ENCODE measurements around the gene TIMMDC1.
"Not testable (repeated sequence)": the region's sequence is repeated elsewhere in the genome, so short reads cannot be mapped to it uniquely, and the experiment has no call there.

The TIMMDC1 gene

DNA sequence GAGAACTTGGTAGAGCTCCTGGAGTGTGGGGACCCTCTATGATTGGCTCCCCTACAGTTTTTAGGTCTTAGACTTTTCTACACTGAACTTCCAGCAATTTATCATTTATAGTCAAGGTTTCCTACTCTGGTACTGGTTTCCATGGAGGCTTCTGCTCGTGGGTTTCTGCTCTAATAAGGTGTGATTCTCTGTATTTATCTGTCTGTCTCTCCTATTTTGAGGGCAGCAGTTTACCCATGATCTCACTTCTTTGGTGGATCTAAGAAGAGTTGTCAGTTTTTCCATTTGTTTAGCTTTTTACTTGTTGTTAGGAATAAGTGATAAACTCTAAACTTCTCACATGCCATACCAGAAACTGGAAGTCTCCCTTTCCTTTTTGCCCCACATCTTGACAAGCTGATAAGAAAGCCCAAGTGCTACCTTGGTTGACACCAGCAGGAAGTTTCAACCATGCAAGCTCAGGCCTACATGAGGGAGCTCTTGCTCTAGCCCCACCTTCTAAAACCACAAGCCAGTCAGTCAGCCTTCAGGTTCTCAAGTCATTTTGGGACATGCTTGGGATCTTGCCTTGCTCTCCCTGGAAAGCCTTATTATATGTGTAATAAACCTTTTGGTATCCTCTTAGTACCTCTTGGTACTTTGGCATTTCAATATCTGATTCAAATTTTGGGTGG, 10.0 kb downstream of the TIMMDC1 start:
- in situ Hi-C loops (cut with MboI; ENCODE audit: low sequenced_read_pairs), result no loop called here

DNA sequence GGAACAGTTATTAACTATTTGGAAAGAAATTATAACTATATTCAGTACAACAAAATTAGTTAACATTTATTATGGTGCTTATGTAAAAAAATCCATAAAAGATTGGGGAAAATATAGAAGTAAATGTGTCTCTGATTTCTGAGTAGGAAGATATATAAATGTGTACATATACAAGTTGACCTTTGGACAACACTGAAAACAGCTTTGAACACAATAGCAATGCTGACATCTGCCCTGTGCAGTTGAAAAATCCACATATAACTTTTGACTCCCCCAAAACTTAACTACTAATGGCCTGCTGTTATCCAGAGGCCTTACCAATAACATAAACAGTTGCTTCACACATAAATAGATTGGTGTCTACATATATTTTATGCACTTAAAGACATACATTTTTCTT, 12.3 kb downstream of the TIMMDC1 start:
- in situ Hi-C loops (cut with MboI; ENCODE audit: low sequenced_read_pairs), result no loop called here

DNA sequence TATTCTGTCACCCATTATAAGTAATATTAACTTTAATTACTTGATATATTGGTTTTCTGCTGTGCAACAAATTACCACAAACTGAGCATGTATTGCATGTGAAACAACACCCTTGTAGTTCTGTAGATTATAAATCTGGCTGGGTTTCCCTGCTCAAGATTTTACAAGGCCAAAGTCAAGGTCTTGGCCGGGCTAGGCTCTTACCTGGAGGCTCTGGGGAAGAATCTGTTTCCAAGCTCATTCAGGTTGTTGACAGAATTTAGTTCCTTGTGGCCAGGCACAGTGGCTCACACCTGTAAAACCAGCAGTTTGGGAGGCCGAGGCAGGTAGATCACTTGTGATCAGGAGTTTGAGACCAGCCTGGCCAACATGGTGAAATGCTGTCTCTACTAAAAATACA, 16.3 kb downstream of the TIMMDC1 start:
- in situ Hi-C loops (cut with MboI; ENCODE audit: low sequenced_read_pairs), result no loop called here

DNA sequence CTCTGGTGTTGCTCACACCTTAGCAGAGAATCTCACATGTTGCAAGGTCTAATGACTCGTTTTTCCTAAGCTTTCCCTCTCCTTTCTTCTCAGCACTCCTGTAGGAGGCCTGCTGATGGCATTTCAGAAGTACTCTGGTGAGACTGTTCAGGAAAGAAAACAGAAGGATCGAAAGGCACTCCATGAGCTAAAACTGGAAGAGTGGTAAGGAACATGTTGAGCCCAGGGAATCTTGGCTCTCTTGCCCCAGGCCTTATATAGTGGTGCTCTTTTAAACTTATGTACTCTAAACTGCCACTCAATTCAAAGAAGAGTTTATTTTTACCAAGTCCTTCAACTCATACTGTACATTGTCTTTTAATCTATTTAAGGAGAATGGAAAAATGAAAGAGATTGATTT, 18.8 kb downstream of the TIMMDC1 start:
- in situ Hi-C loops (cut with MboI; ENCODE audit: low sequenced_read_pairs), result no loop called here

DNA sequence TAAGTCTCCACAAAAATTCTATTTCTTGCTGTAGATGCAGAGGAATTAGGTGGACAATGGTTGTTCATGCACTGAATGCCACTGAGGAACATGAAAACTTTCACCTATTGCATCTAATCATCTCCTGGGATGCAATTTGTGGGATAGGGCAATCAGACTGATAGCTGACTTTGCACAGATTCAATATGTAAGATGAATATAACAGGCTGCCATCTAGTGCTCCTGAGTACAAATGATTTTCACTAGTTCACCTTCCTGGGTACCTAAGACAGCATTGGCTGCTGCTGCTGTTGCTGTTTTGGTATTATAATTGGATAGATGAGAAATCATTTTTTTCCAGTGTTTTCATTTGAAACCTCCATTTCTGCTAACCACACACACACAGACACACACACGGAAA, 19.7 kb downstream of the TIMMDC1 start:
- in situ Hi-C loops (cut with MboI; ENCODE audit: low sequenced_read_pairs), result no loop called here

DNA sequence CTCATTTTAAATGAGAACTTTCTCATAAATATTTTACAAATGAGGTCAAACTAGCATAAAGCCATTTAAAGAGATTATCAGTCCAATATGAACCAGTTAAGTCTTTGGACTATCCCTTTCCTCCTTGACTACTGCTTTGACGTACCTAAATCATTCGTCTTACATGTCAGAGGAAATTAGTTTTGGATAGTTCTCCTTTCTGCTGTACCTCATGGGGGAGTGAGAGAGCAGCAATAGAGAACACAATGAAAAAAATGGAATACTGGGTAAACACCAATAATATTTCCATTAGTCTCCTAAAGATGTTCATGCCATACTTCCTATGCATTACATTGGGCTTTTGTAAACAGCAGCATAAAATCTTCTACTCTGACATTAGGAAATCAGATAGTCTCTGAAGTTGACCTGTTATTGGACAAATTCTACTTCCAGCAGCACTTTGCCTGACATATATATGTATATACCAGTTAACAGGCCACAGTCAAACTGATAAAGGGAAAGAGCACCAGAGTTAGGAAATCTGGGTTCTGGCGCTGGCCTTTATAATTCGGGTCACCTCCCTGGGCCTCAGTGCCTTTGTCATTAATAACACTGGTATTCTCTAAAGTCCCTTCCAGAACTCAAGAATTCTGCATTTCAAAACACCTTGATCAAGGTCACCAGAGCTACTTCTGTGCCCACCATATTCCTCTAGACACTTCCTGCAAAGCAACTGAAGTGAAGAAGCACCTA, 26.8 kb downstream of the TIMMDC1 start:
- in situ Hi-C loops (cut with MboI; ENCODE audit: low sequenced_read_pairs), result no loop called here

DNA sequence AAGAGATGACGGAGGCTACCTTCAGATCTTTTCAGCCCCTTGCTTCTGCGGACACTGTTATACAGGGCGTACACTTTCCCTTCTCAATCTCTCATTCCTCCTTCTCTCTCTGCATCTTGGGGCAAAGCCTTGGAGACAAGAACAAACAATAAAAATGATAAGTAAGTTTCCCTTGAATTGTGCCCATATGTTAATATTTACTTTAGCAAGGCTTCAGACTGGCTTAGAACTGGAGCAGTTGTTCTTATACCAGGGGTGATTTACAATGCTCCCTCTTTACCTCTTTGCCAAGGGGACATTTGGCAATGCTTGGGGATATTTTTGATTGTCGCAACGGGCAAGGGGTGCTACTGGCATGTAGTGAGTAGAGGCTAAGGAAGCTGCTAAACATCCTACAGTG, 29.4 kb downstream of the TIMMDC1 start:
- in situ Hi-C loops (cut with MboI; ENCODE audit: low sequenced_read_pairs), result no loop called here

DNA sequence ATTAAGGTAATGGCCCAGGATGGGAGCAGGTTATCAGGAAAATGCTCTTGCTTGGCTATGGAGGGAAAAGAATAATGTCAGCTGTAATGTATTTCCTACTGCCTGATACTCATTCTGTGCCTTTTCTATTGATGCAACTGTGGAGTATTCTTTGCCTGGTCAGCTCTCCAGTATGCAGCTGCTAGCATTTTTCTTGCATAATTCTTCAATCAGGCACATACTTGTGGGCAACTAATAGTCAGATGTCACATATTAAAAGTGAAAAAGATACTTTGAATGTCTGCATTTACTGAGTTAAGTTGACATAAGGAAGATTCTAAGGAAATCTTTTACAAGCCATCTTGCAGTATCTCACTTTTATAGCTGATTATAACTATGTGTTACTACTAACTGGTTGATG, 31.5 kb downstream of the TIMMDC1 start:
- in situ Hi-C loops (cut with MboI; ENCODE audit: low sequenced_read_pairs), result no loop called here

DNA sequence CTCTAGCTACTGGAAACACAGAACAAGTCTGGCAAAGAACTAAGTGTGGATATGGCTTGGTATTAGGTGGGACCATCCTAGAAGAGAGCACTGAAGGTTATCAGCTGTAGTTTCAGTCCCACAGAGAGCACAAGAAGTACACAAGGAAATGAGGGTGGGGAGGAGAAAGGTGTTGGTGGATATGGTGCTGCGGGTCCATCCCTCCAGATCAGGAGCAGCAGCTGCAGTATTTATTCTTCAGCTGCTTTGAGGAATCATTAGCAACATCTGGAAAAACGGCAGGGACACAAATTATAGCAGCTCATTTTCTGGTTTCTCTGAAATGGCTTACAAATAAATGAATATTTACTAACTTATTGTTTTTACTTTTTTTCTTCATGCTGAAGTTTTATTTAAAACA, 32.1 kb downstream of the TIMMDC1 start:
- in situ Hi-C loops (cut with MboI; ENCODE audit: low sequenced_read_pairs), result no loop called here

DNA sequence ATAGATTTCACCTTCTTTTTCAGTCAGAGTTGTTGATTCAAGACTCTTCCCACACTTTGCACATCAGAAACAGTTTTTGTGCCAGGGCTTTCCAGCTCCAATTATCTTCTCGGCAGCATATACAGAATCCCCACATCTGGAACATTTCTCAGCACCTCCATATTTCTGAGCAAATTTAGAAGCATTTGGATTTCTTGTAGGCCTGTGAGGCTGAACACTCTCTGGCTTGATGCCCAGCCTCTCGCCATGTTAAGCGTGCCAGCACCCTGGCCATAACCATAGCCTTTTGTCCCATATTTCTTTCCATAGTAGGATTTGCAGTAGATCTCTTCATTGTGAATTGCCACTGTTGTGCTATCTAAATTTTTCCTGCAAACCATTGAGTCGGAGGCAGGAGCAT, 32.8 kb downstream of the TIMMDC1 start:
- in situ Hi-C loops (cut with MboI; ENCODE audit: low sequenced_read_pairs), result no loop called here

DNA sequence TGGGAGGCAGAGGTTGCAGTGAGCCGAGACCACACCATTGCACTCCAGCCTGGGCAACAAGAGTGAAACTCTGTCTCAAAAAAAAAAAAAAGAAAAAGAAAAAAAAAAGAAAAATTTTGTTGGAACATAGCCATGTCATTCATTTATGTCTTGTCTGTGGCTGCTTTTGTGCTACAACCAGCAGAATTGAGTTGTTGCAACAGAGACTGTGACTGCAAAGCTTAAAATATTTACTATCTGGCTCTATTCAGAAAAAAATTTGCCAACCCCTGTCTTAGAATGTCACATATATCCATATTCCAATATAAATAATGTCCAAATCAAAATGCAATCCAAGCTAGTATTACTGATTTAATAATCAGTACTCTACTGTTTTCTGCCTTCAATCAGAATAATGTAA, 35.9 kb downstream of the TIMMDC1 start:
- in situ Hi-C loops (cut with MboI; ENCODE audit: low sequenced_read_pairs), result no loop called here

DNA sequence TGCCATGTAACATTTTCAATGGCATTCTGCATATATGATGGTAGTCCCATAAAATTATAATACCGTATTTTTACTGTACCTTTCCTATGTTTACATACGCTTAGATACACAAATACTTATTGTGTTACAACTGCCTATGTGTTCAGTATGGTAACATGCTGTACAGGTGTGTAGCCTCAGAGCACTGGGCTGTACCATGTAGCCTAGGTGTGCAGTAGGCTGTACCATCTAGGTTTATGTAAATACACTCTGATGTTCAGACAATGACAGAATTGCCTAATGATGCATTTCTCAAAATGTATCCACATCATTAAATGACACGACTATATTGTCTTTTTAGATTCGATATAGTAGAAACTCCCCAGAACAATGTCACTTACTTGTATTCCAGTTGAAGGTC, 38.4 kb downstream of the TIMMDC1 start:
- in situ Hi-C loops (cut with MboI; ENCODE audit: low sequenced_read_pairs), result no loop called here

DNA sequence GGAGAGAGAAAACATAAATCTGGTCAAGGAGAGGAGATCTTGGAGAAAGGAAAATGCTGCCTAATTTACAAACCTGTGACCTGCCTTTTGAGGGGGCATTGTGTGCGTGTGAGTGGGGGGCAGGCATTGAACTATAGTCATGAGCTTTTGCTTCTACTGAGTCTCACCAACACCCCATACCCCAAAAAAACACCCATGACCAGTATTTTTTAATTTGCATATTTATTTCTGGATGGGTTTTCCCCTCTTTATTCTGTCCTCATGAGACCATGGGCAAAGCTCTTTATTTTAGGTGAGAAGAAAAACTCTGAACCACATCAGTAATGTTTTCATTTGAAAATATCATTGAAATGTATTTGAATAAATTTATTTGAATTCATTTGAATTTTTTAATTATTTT, 40.4 kb downstream of the TIMMDC1 start:
- in situ Hi-C loops (cut with MboI; ENCODE audit: low sequenced_read_pairs), result no loop called here

DNA sequence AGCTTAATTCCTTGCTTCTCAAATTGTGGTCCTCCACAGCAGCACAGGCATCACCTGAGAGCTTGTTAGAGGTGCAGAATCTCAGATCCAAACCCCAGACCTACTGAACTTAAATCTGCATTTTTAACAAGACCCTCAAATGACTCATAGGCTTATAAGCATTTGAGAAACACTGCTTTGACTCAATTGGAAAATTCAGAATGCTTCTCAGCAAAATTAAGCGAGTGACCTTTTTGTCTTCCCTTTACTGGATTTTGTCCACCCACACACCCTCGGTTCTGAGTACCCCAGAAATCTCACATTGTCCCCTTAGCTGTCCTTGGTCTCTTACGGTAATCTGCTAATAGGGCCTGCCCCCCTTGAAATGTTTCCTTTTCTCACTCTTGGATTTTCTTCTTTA, 43.2 kb downstream of the TIMMDC1 start:
- in situ Hi-C loops (cut with MboI; ENCODE audit: low sequenced_read_pairs), result no loop called here

DNA sequence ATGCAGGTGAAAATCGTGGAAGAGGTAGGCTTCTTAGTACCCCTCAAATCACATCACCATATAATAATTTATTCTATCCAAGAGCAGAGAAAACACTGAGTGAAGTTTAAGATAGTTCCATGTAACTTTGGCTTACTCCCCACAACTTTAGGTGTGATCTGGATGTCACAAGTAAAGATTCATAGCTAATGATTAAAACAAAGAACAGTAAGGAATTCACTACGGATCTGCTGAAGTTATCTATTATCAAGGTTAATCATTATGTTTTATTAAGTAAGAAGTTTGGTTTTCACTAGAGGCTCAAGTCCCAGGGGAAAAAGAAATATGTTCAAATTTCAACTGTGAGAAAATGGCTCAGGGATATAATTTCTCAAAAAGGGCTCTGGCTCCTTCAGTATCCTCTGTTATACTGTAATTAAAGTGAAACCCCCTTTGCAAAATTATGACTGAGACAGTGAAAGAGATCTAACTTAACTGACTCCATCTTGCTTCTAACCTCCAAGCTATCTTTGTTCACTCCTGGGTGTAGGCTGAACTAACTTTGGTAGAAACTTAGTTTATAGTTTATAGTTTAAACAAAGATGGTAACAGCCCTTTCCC, 43.9 kb downstream of the TIMMDC1 start:
- in situ Hi-C loops (cut with MboI; ENCODE audit: low sequenced_read_pairs), result no loop called here

DNA sequence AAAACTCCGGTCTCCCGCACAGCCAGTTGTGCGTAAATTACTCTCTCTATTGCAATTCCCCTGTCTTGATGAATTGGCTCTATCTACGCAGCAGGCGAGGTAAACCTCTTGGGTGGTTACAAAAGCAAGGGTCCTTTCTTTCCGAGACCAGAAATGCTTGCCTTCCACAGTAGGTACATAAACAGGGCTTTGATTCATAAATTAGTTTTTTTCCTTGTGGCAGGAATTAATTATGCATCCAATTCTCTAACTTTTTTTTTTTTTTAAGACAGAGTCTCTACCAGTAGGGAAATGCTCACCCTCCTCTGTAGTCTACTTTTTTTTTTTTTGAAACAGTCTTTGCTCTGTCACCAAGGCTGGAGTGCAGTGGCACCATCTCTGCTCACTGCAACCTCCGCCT, 44.8 kb downstream of the TIMMDC1 start:
- in situ Hi-C loops (cut with MboI; ENCODE audit: low sequenced_read_pairs), result no loop called here

DNA sequence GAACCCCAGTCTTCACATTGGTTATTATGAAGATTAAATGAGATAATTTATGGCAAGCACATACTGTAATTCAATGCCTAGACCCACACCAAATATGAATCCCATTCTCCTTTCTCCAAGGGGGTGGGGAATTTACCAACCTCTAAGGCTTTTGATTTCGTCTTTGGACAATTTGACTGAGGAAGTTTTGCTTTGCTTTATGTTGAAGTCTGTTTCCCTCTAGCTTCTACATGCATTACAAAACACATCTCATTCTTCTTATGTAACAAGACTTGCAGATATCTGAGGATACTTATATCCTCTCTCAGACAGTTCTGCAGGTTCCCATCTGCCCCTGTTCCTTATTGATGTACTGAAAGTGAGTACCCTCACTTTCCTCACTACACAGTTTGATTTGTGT, 48.9 kb downstream of the TIMMDC1 start:
- in situ Hi-C loops (cut with MboI; ENCODE audit: low sequenced_read_pairs), result no loop called here

DNA sequence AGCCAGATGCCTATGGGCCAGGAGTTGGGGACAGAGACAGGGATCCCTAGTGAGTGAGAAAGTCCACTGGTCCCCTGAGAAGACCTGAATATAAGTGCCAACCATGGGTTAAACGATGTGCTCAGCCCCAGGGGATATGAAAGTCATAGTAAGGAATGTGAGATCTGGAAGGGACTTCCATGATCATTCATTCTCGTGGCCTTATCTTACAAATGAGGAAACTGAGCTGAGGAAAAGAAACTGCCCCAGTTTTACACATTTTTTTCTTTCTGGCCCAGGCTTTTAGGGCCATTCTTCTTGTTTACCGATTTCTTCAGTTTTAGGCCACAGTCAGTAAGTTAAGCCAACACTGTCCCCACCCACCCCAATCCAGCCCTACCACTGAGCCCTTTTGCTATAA, 50.0 kb downstream of the TIMMDC1 start:
- in situ Hi-C loops (cut with MboI; ENCODE audit: low sequenced_read_pairs), result no loop called here

DNA sequence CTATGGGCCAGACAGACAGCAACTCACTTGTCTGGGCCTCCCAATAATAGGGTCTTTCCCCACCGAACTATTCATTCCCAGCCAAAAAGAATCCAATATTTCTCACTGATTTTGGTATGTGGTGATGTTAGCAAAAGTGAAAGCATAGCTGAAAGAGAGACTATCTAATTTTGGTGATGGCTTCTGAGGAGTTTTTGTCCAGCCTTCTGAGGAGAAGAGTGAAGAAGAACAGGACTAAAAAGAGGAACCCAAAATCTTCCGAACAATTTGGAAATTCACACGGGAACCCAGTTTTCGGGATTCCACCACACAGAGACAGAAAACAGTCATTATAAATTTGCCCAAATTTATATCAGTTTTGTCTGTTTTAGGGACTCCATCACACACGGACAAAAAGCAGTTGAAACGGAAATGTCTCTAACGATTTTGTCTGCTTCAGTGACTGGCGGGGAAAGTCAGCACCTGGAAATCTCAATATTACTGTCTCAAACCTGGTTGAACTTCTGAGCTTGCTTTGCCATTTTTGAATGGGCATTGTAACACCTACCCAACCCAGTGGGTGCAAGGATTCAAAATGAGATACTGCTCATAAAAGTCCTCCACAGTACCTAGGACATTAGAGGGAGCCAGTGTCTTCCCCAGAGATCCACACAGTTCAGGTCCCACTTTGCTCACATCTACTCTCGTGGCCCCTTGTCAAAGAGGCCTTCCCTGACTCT, 52.0 kb downstream of the TIMMDC1 start:
- in situ Hi-C loops (cut with MboI; ENCODE audit: low sequenced_read_pairs), result no loop called here

DNA sequence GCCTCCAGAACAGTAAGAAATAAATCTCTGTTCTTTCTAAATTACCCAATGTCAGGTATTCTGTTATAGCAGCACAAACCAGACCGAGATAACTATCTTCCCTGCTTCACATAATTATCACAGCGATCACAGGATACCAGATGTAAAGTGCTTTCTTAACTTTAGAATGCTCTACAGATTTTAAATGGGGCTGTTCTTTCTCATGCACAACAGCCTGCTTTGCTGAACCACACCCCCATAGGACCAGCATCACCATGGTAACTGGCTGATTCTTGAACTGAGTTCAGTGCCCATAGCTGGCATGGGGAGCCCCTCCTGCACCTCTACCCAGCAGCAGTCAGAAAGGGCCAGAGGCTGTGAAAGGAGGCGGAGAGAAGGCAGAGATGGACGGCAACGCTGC, 53.3 kb downstream of the TIMMDC1 start:
- in situ Hi-C loops (cut with MboI; ENCODE audit: low sequenced_read_pairs), result no loop called here

DNA sequence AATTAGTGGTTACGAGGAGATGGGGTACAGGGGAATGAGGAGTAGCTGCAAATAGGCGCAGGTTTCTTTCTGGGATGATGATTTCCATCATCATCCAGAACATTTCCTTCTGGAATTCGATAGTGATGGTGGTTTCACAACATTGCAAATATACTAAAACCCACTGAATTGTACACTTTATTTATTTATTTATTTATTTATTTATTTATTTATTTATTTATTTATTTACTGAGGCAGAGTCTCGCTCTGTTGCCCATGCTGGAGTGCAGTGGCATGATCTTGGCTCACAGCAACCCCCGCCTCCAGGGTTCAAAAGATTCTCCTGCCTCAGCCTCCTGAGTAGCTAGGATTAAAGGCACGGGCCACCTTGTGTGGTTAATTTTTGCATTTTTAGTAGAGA, 54.6 kb downstream of the TIMMDC1 start:
- in situ Hi-C loops (cut with MboI; ENCODE audit: low sequenced_read_pairs), result not testable (repeated sequence)

Measured in HL-60/S4 (cell line).